Measurements from ENCODE around the gene PRKCA. TPM values are rescaled to one million over a fixed set of nuclear protein-coding genes. Genes with fewer than 3 reads are reported as not detected.
"Not testable (repeated sequence)": the region's sequence is repeated elsewhere in the genome, so short reads cannot be mapped to it uniquely, and the experiment has no call there.

The PRKCA gene
- total RNA-seq, 3 donors from 2014 or later: 5.1 to 10.5 (median 6.6) TPM

GRCh38 chr17:66347661-66348514 lies 45.5 kb downstream of the PRKCA start:
- no peak for TF ChIP-seq POLR2AphosphoS5 (IDR thresholded peaks at IDR 0.05)
- TF ChIP-seq POLR2A (IDR thresholded peaks at IDR 0.05): no peak
- no peak for TF ChIP-seq CTCF (IDR thresholded peaks at IDR 0.05)
- DNase-seq (ENCODE audit: low spot score in 2 of 2): no peak
- Histone ChIP-seq H3K27ac (no peak overlapping the region), H3K27me3 (no peaks in the 10 kb centered on the region), H3K4me3 (no peak overlapping the region), H3K9me3 (no peaks in the 10 kb centered on the region), H3K4me1 (no peaks in the 10 kb centered on the region), H3K36me3 (no peaks in the 10 kb centered on the region)
- intact Hi-C loops (cut with DNase I; ENCODE audit: low total_unique reads): no loop called here

DNA sequence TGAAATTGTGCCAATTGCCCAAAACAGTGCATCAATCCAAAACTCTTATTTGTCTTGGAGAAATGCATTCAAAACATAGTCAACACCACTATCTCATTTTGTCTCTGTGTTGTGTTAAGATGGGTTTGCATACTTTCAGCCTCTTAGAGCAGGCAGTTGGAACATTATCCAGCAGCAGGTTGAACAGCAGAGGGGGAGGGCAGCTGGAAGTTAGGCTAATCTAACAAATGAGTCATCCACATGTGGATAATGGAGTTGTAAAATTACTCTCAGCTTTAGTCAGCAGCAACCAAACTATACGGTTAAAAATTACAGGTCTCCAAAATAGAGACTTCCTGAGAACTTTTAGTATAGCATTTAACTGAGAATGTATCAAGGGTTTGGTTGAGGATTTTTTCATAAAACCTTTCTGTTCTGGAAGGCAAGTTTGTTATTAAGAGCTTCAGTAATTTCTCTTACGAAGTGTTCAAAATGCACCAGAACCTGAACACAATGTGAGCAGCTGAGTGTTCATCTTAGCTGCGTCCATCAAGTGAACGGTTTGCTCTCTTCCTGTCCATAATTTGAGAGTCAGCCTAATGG lies 46.3 kb downstream of the PRKCA start:
- Histone ChIP-seq H3K4me1 (no peaks in the 10 kb centered on the region), H3K27me3 (no peaks in the 10 kb centered on the region), H3K36me3 (no peaks in the 10 kb centered on the region), H3K9me3 (no peaks in the 10 kb centered on the region), H3K4me3 (no peak overlapping the region), H3K27ac (no peak overlapping the region)
- no peak for DNase-seq (ENCODE audit: low spot score in 2 of 2)
- no peak for TF ChIP-seq CTCF (IDR thresholded peaks at IDR 0.05)
- no peak for TF ChIP-seq POLR2A (IDR thresholded peaks at IDR 0.05)
- no peak for TF ChIP-seq POLR2AphosphoS5 (IDR thresholded peaks at IDR 0.05)
- intact Hi-C loops (cut with DNase I; ENCODE audit: low total_unique reads): no loop called here

- no peaks in the 10 kb centered on the region for H3K27me3 ChIP-seq
- H3K36me3 ChIP-seq: no peaks in the 10 kb centered on the region
- no peaks in the 10 kb centered on the region for H3K9me3 ChIP-seq
- TF ChIP-seq POLR2A (IDR thresholded peaks at IDR 0.05) (no peak), CTCF (IDR thresholded peaks at IDR 0.05) (no peak), POLR2AphosphoS5 (IDR thresholded peaks at IDR 0.05) (no peak)
- intact Hi-C loops (cut with DNase I; ENCODE audit: low total_unique reads): no loop called here
- H3K4me3 ChIP-seq: no peak overlapping the region
- DNase-seq (ENCODE audit: low spot score in 2 of 2): no peak
- H3K27ac ChIP-seq: no peak overlapping the region
- H3K4me1 ChIP-seq: no peaks in the 10 kb centered on the region
Observed at GRCh38 chr17:66349521-66350254, 47.3 kb downstream of the PRKCA start.

DNA sequence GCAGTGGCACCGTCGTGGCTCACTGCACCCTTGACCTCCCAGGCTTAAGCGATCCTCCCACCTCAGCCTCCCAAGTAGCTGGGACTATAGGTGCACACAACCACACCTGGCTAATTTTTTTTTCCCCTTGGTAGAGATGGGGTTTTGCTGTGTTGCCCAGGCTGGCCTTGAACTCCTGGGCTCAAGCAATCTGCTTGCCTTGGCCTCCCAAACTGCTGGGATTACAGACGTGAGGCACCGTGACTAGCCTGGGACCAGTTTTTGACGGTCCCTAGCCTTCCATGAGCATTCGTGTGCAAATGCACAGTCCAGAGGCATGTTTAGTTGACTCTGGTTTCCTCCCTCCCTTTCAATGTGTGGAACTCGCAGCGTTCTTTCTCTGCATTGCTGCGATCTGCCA lies 48.2 kb downstream of the PRKCA start:
- H3K36me3 ChIP-seq; intact Hi-C loops (cut with DNase I; ENCODE audit: low total_unique reads); H3K9me3 ChIP-seq; H3K4me1 ChIP-seq; H3K4me3 ChIP-seq; H3K27me3 ChIP-seq; DNase-seq (ENCODE audit: low spot score in 2 of 2); H3K27ac ChIP-seq: not testable (repeated sequence)

GRCh38 chr17:66351033-66351432 lies 48.6 kb downstream of the PRKCA start:
- Histone ChIP-seq H3K9me3 (no peaks in the 10 kb centered on the region), H3K36me3 (no peaks in the 10 kb centered on the region), H3K4me1 (no peaks in the 10 kb centered on the region), H3K27me3 (no peaks in the 10 kb centered on the region), H3K27ac (no peak overlapping the region), H3K4me3 (no peak overlapping the region)
- peak in 1 of 2 donors; percentile 34 for DNase-seq (ENCODE audit: low spot score in 2 of 2)
- TF ChIP-seq POLR2A (IDR thresholded peaks at IDR 0.05) (no peak), CTCF (IDR thresholded peaks at IDR 0.05) (no peak), POLR2AphosphoS5 (IDR thresholded peaks at IDR 0.05) (no peak)
- intact Hi-C loops (cut with DNase I; ENCODE audit: low total_unique reads): no loop called here
